ENCODE data around the gene ST7L. TPM values are rescaled to one million over a fixed set of nuclear protein-coding genes. Genes with fewer than 3 reads are reported as not detected.

ST7L gene
- total and polyA plus RNA-seq, 2 experiments from 2014 or later: 9.2 to 14.2 TPM

DNA sequence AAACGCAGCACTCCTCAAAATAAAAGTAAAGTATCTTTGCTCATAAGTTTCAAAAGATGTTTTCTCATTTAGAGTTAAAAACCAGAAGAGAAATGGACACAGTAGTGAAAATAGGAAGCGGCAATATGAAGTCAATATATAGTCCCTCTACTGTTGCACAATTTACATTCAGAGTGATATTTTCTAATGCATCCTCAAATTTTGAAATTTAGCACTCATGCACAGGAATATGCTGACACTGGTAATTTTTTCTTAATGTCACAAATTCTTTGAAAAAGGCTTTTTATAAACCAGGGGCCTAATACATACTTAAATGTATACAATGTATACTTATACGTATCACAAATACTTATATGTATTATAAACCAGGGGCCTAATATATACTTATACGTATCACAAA, 19.5 kb downstream of the ST7L start:
- H3K27ac ChIP-seq: no peak overlapping the region
- H3K4me2 ChIP-seq: no peak overlapping the region
- no peaks in the 10 kb centered on the region for H3K27me3 ChIP-seq
- no peak overlapping the region for H3K4me3 ChIP-seq
- H3K4me1 ChIP-seq (ENCODE audit: insufficient read depth): no peaks in the 10 kb centered on the region
- no peak overlapping the region for H2AFZ ChIP-seq
- H3K79me2 ChIP-seq: no peaks in the 10 kb centered on the region
- TF ChIP-seq EZH2 (IDR thresholded peaks at IDR 0.05; ENCODE audit: borderline replicate concordance): no peak
- TF ChIP-seq, protein P1, sequence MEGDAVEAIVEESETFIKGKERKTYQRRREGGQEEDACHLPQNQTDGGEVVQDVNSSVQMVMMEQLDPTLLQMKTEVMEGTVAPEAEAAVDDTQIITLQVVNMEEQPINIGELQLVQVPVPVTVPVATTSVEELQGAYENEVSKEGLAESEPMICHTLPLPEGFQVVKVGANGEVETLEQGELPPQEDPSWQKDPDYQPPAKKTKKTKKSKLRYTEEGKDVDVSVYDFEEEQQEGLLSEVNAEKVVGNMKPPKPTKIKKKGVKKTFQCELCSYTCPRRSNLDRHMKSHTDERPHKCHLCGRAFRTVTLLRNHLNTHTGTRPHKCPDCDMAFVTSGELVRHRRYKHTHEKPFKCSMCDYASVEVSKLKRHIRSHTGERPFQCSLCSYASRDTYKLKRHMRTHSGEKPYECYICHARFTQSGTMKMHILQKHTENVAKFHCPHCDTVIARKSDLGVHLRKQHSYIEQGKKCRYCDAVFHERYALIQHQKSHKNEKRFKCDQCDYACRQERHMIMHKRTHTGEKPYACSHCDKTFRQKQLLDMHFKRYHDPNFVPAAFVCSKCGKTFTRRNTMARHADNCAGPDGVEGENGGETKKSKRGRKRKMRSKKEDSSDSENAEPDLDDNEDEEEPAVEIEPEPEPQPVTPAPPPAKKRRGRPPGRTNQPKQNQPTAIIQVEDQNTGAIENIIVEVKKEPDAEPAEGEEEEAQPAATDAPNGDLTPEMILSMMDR (IDR thresholded peaks at IDR 0.05; ENCODE audit: poor library complexity): no peak
- TF ChIP-seq EZH2phosphoT487 (IDR thresholded peaks at IDR 0.05; ENCODE audit: low read depth, severe bottlenecking, unreplicated experiment): no peak
- no peaks in the 10 kb centered on the region for H4K20me1 ChIP-seq (ENCODE audit: insufficient read depth, poor library complexity, severe bottlenecking)
- H3K9me2 ChIP-seq (replicated peaks; ENCODE audit: insufficient read depth): no peaks in the 10 kb centered on the region
- 97% methylated on average over 4 of the region's 4 CpGs for WGBS (ENCODE audit: low lambda C conversion rate, missing lambda C conversion rate)
- H3K36me3 ChIP-seq (replicated peaks; ENCODE audit: insufficient read depth, low read depth): no peaks in the 10 kb centered on the region
- DNase-seq (ENCODE audit: low spot score): no peak
- no peaks in the 10 kb centered on the region for H3K9me3 ChIP-seq (ENCODE audit: low read depth)

DNA sequence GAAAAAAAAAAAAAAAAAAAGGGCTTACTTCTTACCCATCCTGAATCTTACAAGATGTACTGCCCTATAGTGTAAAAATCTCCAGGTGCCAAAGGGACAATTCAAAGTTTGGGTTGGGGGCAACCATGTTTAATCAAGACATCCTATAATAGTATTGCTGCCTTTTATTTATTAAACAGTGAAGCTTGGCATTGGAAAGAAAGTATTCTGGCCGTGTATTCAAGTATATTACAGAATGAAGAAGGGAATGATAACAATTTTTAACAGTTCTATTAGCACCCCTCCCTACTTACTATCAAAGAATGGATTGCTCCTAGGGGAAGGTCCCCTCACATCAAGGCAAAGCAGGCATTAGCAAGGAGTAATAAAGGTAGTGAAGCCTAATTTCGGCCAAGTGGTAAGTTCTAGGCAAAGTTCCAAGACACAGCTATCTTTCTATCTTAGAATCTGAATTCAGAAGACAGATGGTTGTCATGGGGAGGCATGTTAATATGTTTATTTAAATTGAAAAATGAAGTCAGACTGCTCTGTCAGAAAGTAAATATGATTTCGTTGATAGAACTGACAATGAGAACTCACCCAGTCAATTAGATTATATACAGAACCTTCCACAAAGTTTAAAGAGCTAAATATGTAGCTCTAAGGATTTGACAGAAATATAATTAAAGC, 24.6 kb downstream of the ST7L start:
- DNase-seq (ENCODE audit: low spot score): no peak
- no peak overlapping the region for H2AFZ ChIP-seq
- WGBS (ENCODE audit: low lambda C conversion rate, missing lambda C conversion rate): 81% methylated on average over 3 of the region's 3 CpGs
- H3K9me3 ChIP-seq (ENCODE audit: low read depth): no peaks in the 10 kb centered on the region
- H3K79me2 ChIP-seq: no peaks in the 10 kb centered on the region
- H3K36me3 ChIP-seq (replicated peaks; ENCODE audit: insufficient read depth, low read depth): no peaks in the 10 kb centered on the region
- no peaks in the 10 kb centered on the region for H3K27me3 ChIP-seq
- no peak overlapping the region for H3K4me3 ChIP-seq
- H3K27ac ChIP-seq: no peak overlapping the region
- no peaks in the 10 kb centered on the region for H3K9me2 ChIP-seq (replicated peaks; ENCODE audit: insufficient read depth)
- H3K4me1 ChIP-seq (ENCODE audit: insufficient read depth): no peaks in the 10 kb centered on the region
- H3K4me2 ChIP-seq: no peak overlapping the region
- H4K20me1 ChIP-seq (ENCODE audit: insufficient read depth, poor library complexity, severe bottlenecking): no peaks in the 10 kb centered on the region
- TF ChIP-seq EZH2 (IDR thresholded peaks at IDR 0.05; ENCODE audit: borderline replicate concordance) (no peak), EZH2phosphoT487 (IDR thresholded peaks at IDR 0.05; ENCODE audit: low read depth, severe bottlenecking, unreplicated experiment) (no peak)
- TF ChIP-seq, protein P1 (IDR thresholded peaks at IDR 0.05; ENCODE audit: poor library complexity): no peak

GRCh38 chr1:112589766-112590165, 29.2 kb downstream of the ST7L start:
- no peak overlapping the region for H3K4me3 ChIP-seq
- H3K4me2 ChIP-seq: no peak overlapping the region
- no peak overlapping the region for H3K27ac ChIP-seq
- H4K20me1 ChIP-seq (ENCODE audit: insufficient read depth, poor library complexity, severe bottlenecking): no peaks in the 10 kb centered on the region
- no peaks in the 10 kb centered on the region for H3K36me3 ChIP-seq (replicated peaks; ENCODE audit: insufficient read depth, low read depth)
- TF ChIP-seq, protein P1 (IDR thresholded peaks at IDR 0.05; ENCODE audit: poor library complexity): no peak
- no peak for TF ChIP-seq EZH2phosphoT487 (IDR thresholded peaks at IDR 0.05; ENCODE audit: low read depth, severe bottlenecking, unreplicated experiment)
- no peaks in the 10 kb centered on the region for H3K9me3 ChIP-seq (ENCODE audit: low read depth)
- no peaks in the 10 kb centered on the region for H3K4me1 ChIP-seq (ENCODE audit: insufficient read depth)
- no peaks in the 10 kb centered on the region for H3K9me2 ChIP-seq (replicated peaks; ENCODE audit: insufficient read depth)
- H3K27me3 ChIP-seq: no peaks in the 10 kb centered on the region
- WGBS (ENCODE audit: low lambda C conversion rate, missing lambda C conversion rate): 73% methylated on average over 1 of the region's 1 CpG
- no peaks in the 10 kb centered on the region for H3K79me2 ChIP-seq
- DNase-seq (ENCODE audit: low spot score): no peak
- no peak overlapping the region for H2AFZ ChIP-seq
